ENCODE data around the gene SHISA2.

SHISA2 gene

GRCh38 chr13:26060357-26060756, 8.5 kb upstream of the SHISA2 start:
- Mint-ChIP-seq H3K27ac (no peak overlapping the region), H3K36me3 (ENCODE audit: low read depth) (no peaks in the 10 kb centered on the region), H3K4me3 (no peak overlapping the region), H3K9me3 (no peaks in the 10 kb centered on the region), H3K4me1 (ENCODE audit: low read depth) (no peaks in the 10 kb centered on the region), H3K27me3 (no peaks in the 10 kb centered on the region)
- DNase-seq, result no peak

GRCh38 chr13:26058704-26059103, 6.9 kb upstream of the SHISA2 start:
- Mint-ChIP-seq H3K4me1 (ENCODE audit: low read depth) (peaks cover under 1% of the 10 kb centered on the region), H3K27ac (no peak overlapping the region), H3K9me3 (no peaks in the 10 kb centered on the region), H3K27me3 (peaks cover 1% of the 10 kb centered on the region), H3K4me3 (no peak overlapping the region), H3K36me3 (ENCODE audit: low read depth) (no peaks in the 10 kb centered on the region)
- no peak for DNase-seq

- Mint-ChIP-seq H3K27me3 (peaks cover 18% of the 10 kb centered on the region), H3K4me3 (no peak overlapping the region), H3K4me1 (ENCODE audit: low read depth) (peaks cover 21% of the 10 kb centered on the region), H3K9me3 (no peaks in the 10 kb centered on the region), H3K36me3 (ENCODE audit: low read depth) (no peaks in the 10 kb centered on the region), H3K27ac (no peak overlapping the region)
- DNase-seq, result no peak
Observed at GRCh38 chr13:26054896-26055295, 3.1 kb upstream of the SHISA2 start.

- no peaks in the 10 kb centered on the region for H3K9me3 Mint-ChIP-seq
- peaks cover 31% of the 10 kb centered on the region for H3K4me1 Mint-ChIP-seq (ENCODE audit: low read depth)
- no peak overlapping the region for H3K27ac Mint-ChIP-seq
- no peak for DNase-seq
- peaks cover 29% of the 10 kb centered on the region for H3K27me3 Mint-ChIP-seq
- H3K36me3 Mint-ChIP-seq (ENCODE audit: low read depth), result no peaks in the 10 kb centered on the region
- no peak overlapping the region for H3K4me3 Mint-ChIP-seq
Observed at GRCh38 chr13:26053418-26053980, 1.7 kb upstream of the SHISA2 start.

- no peak for DNase-seq
- H3K36me3 Mint-ChIP-seq (ENCODE audit: low read depth), result no peaks in the 10 kb centered on the region
- no peak overlapping the region for H3K27ac Mint-ChIP-seq
- H3K27me3 Mint-ChIP-seq, result peaks cover 33% of the 10 kb centered on the region
- peak overlapping the region; percentile 56 for H3K4me3 Mint-ChIP-seq
- H3K4me1 Mint-ChIP-seq (ENCODE audit: low read depth), result peaks cover 31% of the 10 kb centered on the region
- H3K9me3 Mint-ChIP-seq, result no peaks in the 10 kb centered on the region
Observed at GRCh38 chr13:26052337-26052736, 521 bp upstream of the SHISA2 start.

- peak; percentile 48 for DNase-seq
- peaks cover 31% of the 10 kb centered on the region for H3K4me1 Mint-ChIP-seq (ENCODE audit: low read depth)
- H3K9me3 Mint-ChIP-seq, result no peaks in the 10 kb centered on the region
- no peaks in the 10 kb centered on the region for H3K36me3 Mint-ChIP-seq (ENCODE audit: low read depth)
- peaks cover 39% of the 10 kb centered on the region for H3K27me3 Mint-ChIP-seq
- H3K27ac Mint-ChIP-seq, result no peak overlapping the region
- peak overlapping the region; percentile 29 for H3K4me3 Mint-ChIP-seq
Observed at GRCh38 chr13:26051231-26051656, 572 bp downstream of the SHISA2 start.

GRCh38 chr13:26050568-26051230, 1.1 kb downstream of the SHISA2 start:
- Mint-ChIP-seq H3K4me3 (peak overlapping the region; percentile 48), H3K27ac (no peak overlapping the region), H3K4me1 (ENCODE audit: low read depth) (peaks cover 33% of the 10 kb centered on the region), H3K36me3 (ENCODE audit: low read depth) (no peaks in the 10 kb centered on the region), H3K9me3 (no peaks in the 10 kb centered on the region), H3K27me3 (peaks cover 39% of the 10 kb centered on the region)
- peak; percentile 46 for DNase-seq

- Mint-ChIP-seq H3K36me3 (ENCODE audit: low read depth) (no peaks in the 10 kb centered on the region), H3K27me3 (peaks cover 38% of the 10 kb centered on the region), H3K9me3 (no peaks in the 10 kb centered on the region), H3K27ac (no peak overlapping the region), H3K4me3 (no peak overlapping the region), H3K4me1 (ENCODE audit: low read depth) (peaks cover 42% of the 10 kb centered on the region)
- DNase-seq, result no peak
Observed at GRCh38 chr13:26048741-26049140, 3.1 kb downstream of the SHISA2 start.

GRCh38 chr13:26047040-26047439, 4.8 kb downstream of the SHISA2 start:
- no peaks in the 10 kb centered on the region for H3K36me3 Mint-ChIP-seq (ENCODE audit: low read depth)
- H3K27ac Mint-ChIP-seq, result no peak overlapping the region
- H3K9me3 Mint-ChIP-seq, result no peaks in the 10 kb centered on the region
- H3K27me3 Mint-ChIP-seq, result peaks cover 27% of the 10 kb centered on the region
- no peak overlapping the region for H3K4me3 Mint-ChIP-seq
- DNase-seq, result no peak
- H3K4me1 Mint-ChIP-seq (ENCODE audit: low read depth), result peaks cover 29% of the 10 kb centered on the region

GRCh38 chr13:26046639-26047038, 5.2 kb downstream of the SHISA2 start:
- no peak overlapping the region for H3K27ac Mint-ChIP-seq
- no peaks in the 10 kb centered on the region for H3K36me3 Mint-ChIP-seq (ENCODE audit: low read depth)
- peaks cover 26% of the 10 kb centered on the region for H3K27me3 Mint-ChIP-seq
- no peak for DNase-seq
- H3K9me3 Mint-ChIP-seq, result no peaks in the 10 kb centered on the region
- peaks cover 28% of the 10 kb centered on the region for H3K4me1 Mint-ChIP-seq (ENCODE audit: low read depth)
- H3K4me3 Mint-ChIP-seq, result no peak overlapping the region

GRCh38 chr13:26045142-26045541, 6.7 kb downstream of the SHISA2 start:
- Mint-ChIP-seq H3K9me3 (no peaks in the 10 kb centered on the region), H3K36me3 (ENCODE audit: low read depth) (no peaks in the 10 kb centered on the region), H3K4me1 (ENCODE audit: low read depth) (peaks cover 21% of the 10 kb centered on the region), H3K27ac (no peak overlapping the region), H3K4me3 (no peak overlapping the region), H3K27me3 (peaks cover 22% of the 10 kb centered on the region)
- DNase-seq, result no peak

- peaks cover 10% of the 10 kb centered on the region for H3K27me3 Mint-ChIP-seq
- H3K4me1 Mint-ChIP-seq (ENCODE audit: low read depth), result peaks cover 11% of the 10 kb centered on the region
- H3K4me3 Mint-ChIP-seq, result no peak overlapping the region
- H3K9me3 Mint-ChIP-seq, result no peaks in the 10 kb centered on the region
- H3K36me3 Mint-ChIP-seq (ENCODE audit: low read depth), result no peaks in the 10 kb centered on the region
- no peak overlapping the region for H3K27ac Mint-ChIP-seq
- DNase-seq, result no peak
Observed at GRCh38 chr13:26042785-26043184, 9.0 kb downstream of the SHISA2 start.

GRCh38 chr13:26041444-26041843, 10.4 kb downstream of the SHISA2 start:
- H3K4me1 Mint-ChIP-seq (ENCODE audit: low read depth), result peaks cover 11% of the 10 kb centered on the region
- H3K27me3 Mint-ChIP-seq, result no peaks in the 10 kb centered on the region
- no peak overlapping the region for H3K27ac Mint-ChIP-seq
- DNase-seq, result no peak
- no peak overlapping the region for H3K4me3 Mint-ChIP-seq
- no peaks in the 10 kb centered on the region for H3K36me3 Mint-ChIP-seq (ENCODE audit: low read depth)
- H3K9me3 Mint-ChIP-seq, result no peaks in the 10 kb centered on the region

GRCh38 chr13:26038931-26039475, 12.8 kb downstream of the SHISA2 start:
- Mint-ChIP-seq H3K36me3 (ENCODE audit: low read depth) (no peaks in the 10 kb centered on the region), H3K4me3 (no peak overlapping the region), H3K4me1 (ENCODE audit: low read depth) (no peaks in the 10 kb centered on the region), H3K9me3 (no peaks in the 10 kb centered on the region), H3K27me3 (no peaks in the 10 kb centered on the region), H3K27ac (no peak overlapping the region)
- no peak for DNase-seq

- H3K4me1 Mint-ChIP-seq (ENCODE audit: low read depth), result no peaks in the 10 kb centered on the region
- H3K9me3 Mint-ChIP-seq, result no peaks in the 10 kb centered on the region
- no peak overlapping the region for H3K27ac Mint-ChIP-seq
- DNase-seq, result no peak
- H3K27me3 Mint-ChIP-seq, result no peaks in the 10 kb centered on the region
- no peaks in the 10 kb centered on the region for H3K36me3 Mint-ChIP-seq (ENCODE audit: low read depth)
- H3K4me3 Mint-ChIP-seq, result no peak overlapping the region
Observed at GRCh38 chr13:26037302-26037701, 14.5 kb downstream of the SHISA2 start.

Data from activated T-cell treated with anti-CD3 and anti-CD28 coated beads, Interleukin-2, amount 50 U/mL, for 24 hours (primary cell).